KG1 (cell line): ENCODE results near the gene MAP6D1.
"Not testable (repeated sequence)": the region's sequence is repeated elsewhere in the genome, so short reads cannot be mapped to it uniquely, and the experiment has no call there.

Experiments used
- DNase-seq: peaks from one replicate; lab custom pipeline; 2025; lab: John Stamatoyannopoulos, UW

Gene MAP6D1

GRCh38 chr3:183799461-183799860, 25.9 kb downstream of the MAP6D1 start:
- DNase-seq = no peak

GRCh38 chr3:183797996-183798395, 27.4 kb downstream of the MAP6D1 start:
- DNase-seq = no peak

DNA sequence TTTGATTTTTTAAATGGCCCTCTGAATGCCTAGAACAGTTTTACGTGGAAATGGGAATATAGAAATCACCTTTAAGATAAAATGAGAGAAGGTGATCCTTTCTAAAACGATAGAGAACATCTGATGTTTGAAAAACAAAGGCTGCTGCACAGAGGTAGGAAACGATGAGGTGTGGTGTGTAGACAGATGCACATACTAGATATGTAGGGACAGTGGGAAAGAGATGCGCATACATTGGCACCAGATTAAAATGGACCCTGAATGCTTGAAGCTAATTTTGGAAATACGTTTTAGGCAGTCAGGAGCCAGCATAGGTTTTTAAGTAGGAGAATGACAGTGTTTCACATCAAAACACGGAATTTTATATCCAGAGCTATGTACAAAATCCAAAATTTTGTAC, 29.0 kb downstream of the MAP6D1 start:
- DNase-seq = no peak

- no peak for DNase-seq
Measured at GRCh38 chr3:183794452-183794851, 30.9 kb downstream of the MAP6D1 start.

DNA sequence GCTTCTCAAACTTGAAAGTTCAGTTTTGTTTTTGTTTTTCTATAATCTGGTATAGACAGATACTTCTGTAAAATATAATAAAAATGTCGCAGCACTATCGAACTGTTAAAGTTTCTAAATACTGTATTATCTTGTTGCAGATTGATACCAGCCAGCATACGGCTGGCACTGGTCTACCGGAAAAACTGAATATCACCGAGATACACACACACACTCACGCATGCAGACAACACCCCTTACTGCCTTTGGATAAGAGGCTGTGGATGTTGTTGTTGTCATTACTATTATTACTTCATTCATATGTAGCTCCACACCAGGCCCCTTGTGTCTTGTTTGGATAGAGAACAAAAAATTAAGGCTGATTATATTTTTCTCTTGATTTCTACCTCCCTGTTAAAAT, 32.4 kb downstream of the MAP6D1 start:
- no peak for DNase-seq

GRCh38 chr3:183790700-183791099, 34.7 kb downstream of the MAP6D1 start:
- no peak for DNase-seq

GRCh38 chr3:183789826-183790225, 35.6 kb downstream of the MAP6D1 start:
- DNase-seq = no peak

GRCh38 chr3:183784503-183784902, 40.9 kb downstream of the MAP6D1 start:
- DNase-seq = not testable (repeated sequence)

GRCh38 chr3:183782576-183783276, 42.7 kb downstream of the MAP6D1 start:
- DNase-seq = no peak

GRCh38 chr3:183781246-183781645, 44.1 kb downstream of the MAP6D1 start:
- no peak for DNase-seq

DNA sequence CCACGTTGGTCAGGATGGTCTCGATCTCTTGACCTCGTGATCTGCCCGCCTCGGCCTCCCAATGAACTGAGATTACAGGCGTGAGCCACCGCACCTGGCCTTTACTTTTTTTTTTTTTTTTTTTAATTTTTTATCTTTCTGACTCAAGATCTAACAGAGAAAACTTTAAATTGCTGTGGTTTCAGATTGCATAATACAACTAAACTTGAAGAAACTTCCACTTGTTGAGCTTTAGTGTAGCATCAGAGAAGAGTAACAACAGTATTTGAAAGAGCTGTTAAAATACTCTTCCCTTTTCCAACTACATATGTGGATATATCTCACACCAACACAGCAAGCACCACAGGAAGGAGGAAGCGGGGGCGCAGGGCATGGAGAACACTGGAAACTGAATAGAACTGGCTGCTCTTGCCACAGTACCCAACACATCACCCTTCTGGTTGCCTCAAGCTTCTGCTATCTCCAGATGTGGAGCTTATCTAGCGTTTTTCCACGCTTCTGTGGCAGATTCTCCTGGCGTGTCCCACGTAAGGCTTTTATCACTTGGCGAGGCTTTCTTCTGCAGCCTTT, 45.4 kb downstream of the MAP6D1 start:
- DNase-seq = no peak

GRCh38 chr3:183777016-183777618, 48.3 kb downstream of the MAP6D1 start:
- DNase-seq = no peak

DNA sequence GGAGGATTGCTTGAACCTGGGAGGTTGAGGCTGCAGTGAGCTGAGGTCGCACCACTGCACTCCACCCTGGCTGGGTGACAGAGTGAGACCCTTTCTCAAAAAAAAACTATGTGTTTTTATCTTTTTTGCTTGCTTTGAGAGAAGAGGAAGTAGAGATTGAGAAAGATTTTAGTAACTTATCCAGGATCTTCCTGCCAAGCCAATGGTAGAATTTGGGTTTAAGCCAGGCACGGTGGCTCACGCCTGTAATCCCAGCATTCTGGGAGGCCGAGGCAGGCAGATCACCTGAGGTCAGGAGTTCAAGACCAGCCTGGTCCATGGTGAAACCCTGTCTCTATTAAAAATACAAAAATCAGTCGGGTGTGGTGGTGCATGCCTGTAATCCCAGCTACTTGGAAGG, 48.9 kb downstream of the MAP6D1 start:
- not testable (repeated sequence) for DNase-seq

DNA sequence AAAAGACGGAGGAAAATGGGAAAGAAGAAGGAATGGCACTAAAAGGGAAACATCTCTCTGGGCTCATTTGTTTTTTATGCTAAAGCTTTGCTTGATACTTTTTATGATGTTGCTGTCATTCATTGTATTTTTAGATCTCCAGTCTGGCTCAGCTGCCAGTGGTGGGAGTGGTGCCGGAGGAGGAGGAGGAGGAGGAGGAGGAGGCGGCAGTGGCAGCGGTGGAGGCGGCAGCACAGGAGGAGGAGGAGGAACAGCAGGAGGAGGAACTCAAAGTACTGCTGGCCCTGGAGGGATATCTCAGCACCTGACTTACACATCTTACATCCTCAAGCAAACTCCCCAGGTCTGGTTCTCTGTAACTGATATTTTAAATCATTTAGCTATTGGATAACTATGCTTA, 49.6 kb downstream of the MAP6D1 start:
- no peak for DNase-seq

DNA sequence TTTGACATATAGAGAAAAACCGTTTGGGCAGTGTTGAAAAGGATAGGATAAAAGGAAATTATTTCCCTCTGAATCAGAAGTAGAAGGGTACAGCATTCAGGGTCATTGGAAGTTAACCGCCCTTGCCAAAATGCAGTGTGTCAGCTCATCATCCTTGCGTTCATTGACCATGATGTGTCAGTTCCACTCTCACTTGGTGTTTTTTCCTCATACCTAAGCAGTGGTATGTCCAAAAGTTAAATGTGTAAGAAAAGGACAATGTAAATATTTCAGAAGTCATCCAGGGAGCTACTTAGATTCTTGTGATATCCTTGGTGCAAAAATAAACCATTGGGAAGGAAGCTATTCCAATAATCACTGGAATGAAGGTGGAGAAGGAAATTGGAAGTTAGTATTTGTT, 50.7 kb downstream of the MAP6D1 start:
- no peak for DNase-seq

DNA sequence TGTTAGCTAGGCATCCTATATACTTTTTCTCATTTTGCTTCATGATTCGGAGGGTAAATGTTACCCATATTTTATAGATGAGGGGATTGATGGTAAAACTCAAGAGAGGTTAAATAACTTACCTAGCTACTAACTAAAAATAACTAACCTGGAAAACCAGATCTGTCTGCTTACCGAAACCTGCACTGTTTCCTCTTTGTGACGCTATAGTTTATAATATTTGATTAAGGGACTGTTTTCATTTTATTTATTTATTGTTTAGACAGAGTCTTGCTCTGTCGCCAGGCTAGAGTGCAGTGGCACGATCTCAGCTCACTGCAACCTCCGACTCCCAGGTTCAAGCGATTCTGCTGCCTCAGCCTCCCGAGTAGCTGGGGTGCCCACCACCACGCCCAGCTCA, 55.9 kb downstream of the MAP6D1 start:
- no peak for DNase-seq

GRCh38 chr3:183768114-183768513, 57.3 kb downstream of the MAP6D1 start:
- DNase-seq = no peak

- DNase-seq = peak; percentile 36
Measured at GRCh38 chr3:183766745-183767606, 58.4 kb downstream of the MAP6D1 start.

DNA sequence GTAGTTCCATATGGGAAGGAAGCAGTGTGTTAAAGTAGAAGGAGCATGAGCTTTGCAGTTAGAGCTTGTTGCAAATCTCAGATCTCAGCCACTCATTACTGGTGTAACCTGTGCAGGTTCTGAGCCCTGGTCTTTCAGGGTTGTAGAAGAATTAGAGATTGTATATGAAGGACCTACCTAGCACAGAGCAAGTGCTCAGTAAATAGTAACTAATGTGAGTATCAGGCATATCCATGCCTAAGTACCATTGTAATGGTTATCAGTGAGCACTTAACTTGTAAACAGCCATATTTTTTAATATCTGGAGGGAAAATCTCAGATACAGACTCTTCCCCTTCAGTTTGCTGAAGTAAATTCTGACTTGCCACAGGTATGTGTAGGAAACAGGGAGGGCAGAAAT, 59.3 kb downstream of the MAP6D1 start:
- no peak for DNase-seq
